ENCODE measurements around the gene LCN10. TPM values are rescaled to one million over a fixed set of nuclear protein-coding genes. Genes with fewer than 3 reads are reported as not detected.

LCN10 gene
- total RNA-seq, 5 donors from 2014 or later (not counting 1 experiment from before 2014, with no cell fraction given), result 1.3 to 2.8 (median 2.2) TPM

DNA sequence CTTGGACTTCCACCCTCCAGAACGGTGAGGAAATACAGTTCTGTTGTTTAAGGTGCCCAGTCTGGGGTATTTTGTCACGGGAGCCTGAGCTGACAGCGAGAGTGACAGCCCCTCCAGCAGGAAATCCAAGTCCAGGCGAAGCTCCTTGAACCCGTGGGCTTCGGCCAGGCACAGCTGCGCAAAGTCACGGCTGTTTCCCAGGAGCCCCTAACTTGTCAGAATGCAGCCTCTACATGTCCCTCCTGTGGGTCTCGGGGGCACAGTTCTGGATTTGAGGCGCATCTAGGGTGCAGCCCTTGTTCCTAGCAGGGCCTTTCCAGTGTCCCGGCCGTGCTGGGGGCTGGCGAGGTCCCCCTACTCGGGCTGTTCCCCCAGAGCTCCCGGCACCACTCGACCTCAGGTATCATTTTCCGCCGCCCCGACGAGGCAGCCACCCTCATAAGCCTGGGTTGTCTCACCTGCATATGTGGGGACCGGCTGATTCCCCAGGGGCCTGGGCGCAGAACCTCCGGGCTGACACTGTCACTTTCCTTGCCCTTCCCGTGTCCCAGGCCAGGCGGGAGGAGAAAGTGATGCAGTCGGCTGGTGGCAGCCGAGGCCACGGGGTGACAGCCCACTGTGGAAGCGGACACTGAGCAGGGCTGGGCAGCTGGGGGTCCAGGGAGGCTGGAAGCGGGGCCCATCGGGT is 10.8 kb upstream of the LCN10 start:
- H3K4me1 ChIP-seq (ENCODE audit: control insufficient read depth in 1 of 2, extremely low read depth in 1 of 2, insufficient read depth in 2 of 2, low read length in 2 of 2), result no peaks in the 10 kb centered on the region

DNA sequence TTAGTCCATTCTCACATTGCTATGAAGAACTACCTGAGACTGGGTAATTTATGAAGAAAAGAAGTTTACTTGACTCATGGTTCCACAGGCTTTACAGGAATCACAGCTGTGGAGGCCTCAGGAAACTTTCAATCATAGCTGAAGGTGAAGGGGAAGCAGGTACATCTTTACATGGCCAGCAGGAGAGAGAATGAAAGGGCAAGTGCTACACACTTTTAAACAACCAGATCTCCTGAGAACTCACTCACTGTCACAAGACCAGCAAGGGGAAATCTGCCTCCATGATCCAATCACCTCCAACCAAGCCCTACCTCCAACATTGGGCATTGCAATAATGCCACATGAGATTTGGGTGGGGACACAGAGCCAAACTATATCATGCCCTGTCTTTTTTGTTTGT is 9.1 kb upstream of the LCN10 start:
- Mint-ChIP-seq H3K27me3 (peaks cover 0 to 4% of the 10 kb centered on the region in 2 donors), H3K36me3 (no peaks in the 10 kb centered on the region), H3K4me3 (no peak overlapping the region), H3K9me3 (peaks cover 6 to 17% (median 16%) of the 10 kb centered on the region in 3 donors), H3K27ac (no peak overlapping the region), H3K4me1 (no peaks in the 10 kb centered on the region)
- ATAC-seq (replicated peaks in 1 of 4) (no peak), DNase-seq (no peak)
- POLR2A ChIA-PET, result no interaction called here
- Histone ChIP-seq H3K4me3 (ENCODE audit: control insufficient read depth in 1 of 2, extremely low read depth in 1 of 2, low read length in 1 of 2) (no peak overlapping the region), H3K27me3 (replicated peaks in 1 of 2; ENCODE audit: control insufficient read depth in 2 of 2, extremely low read depth in 1 of 2, insufficient read depth in 2 of 2, low read length in 1 of 2) (peaks cover 0 to 65% of the 10 kb centered on the region in 2 experiments), H3K4me1 (ENCODE audit: control insufficient read depth in 1 of 2, extremely low read depth in 1 of 2, insufficient read depth in 2 of 2, low read length in 2 of 2) (no peaks in the 10 kb centered on the region), H3K27ac (ENCODE audit: low read length) (no peak overlapping the region), H3K9me3 (no peaks in the 10 kb centered on the region), H3K36me3 (ENCODE audit: control insufficient read depth in 2 of 2, extremely low read depth in 1 of 2, insufficient read depth in 1 of 2, low read length in 1 of 2) (no peaks in the 10 kb centered on the region)
- CTCF ChIA-PET, result no interaction called here

More for the DNA sequence above, 10.8 kb upstream of the LCN10 start:
- Mint-ChIP-seq H3K4me1 (no peaks in the 10 kb centered on the region), H3K9me3 (peaks cover 6 to 17% (median 16%) of the 10 kb centered on the region in 3 donors), H3K36me3 (no peaks in the 10 kb centered on the region), H3K27ac (no peak overlapping the region), H3K27me3 (no peaks in the 10 kb centered on the region), H3K4me3 (no peak overlapping the region)
- Histone ChIP-seq H3K4me3 (ENCODE audit: control insufficient read depth in 1 of 2, extremely low read depth in 1 of 2, low read length in 1 of 2) (no peak overlapping the region), H3K9me3 (no peaks in the 10 kb centered on the region), H3K27me3 (replicated peaks in 1 of 2; ENCODE audit: control insufficient read depth in 2 of 2, extremely low read depth in 1 of 2, insufficient read depth in 2 of 2, low read length in 1 of 2) (peaks cover 0 to 61% of the 10 kb centered on the region in 2 experiments), H3K36me3 (ENCODE audit: control insufficient read depth in 2 of 2, extremely low read depth in 1 of 2, insufficient read depth in 1 of 2, low read length in 1 of 2) (no peaks in the 10 kb centered on the region), H3K27ac (ENCODE audit: low read length) (no peak overlapping the region)
- ATAC-seq (replicated peaks in 1 of 4) (no peak), DNase-seq (no peak)
- CTCF ChIA-PET, result no interaction called here
- POLR2A ChIA-PET, result no interaction called here
- 91% methylated on average over 30 of the region's 31 CpGs for WGBS (ENCODE audit: insufficient coverage)

DNA sequence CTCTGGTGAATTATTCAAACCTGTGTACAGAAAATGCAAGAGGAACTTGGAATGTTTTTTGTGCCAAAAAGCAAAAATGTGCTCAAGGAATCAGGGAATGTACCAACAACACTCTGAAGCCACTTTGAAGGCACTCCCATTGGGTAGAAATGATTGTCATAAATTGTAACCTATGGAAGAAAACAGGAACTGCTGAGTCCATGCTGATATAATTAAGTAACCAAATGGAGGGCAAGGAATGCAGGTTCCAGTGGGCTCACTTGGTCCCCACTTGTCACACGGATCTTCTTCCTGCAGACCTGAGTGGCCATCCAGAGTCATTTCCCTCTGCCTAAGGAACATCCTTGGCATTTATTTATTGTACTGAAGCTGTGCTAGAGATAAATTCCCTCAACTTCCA is 8.5 kb upstream of the LCN10 start:
- Histone ChIP-seq H3K36me3 (ENCODE audit: control insufficient read depth in 2 of 2, extremely low read depth in 1 of 2, insufficient read depth in 1 of 2, low read length in 1 of 2) (no peaks in the 10 kb centered on the region), H3K4me3 (ENCODE audit: control insufficient read depth in 1 of 2, extremely low read depth in 1 of 2, low read length in 1 of 2) (no peak overlapping the region), H3K27ac (ENCODE audit: low read length) (no peak overlapping the region), H3K4me1 (ENCODE audit: control insufficient read depth in 1 of 2, extremely low read depth in 1 of 2, insufficient read depth in 2 of 2, low read length in 2 of 2) (no peaks in the 10 kb centered on the region), H3K27me3 (replicated peaks in 1 of 2; ENCODE audit: control insufficient read depth in 2 of 2, extremely low read depth in 1 of 2, insufficient read depth in 2 of 2, low read length in 1 of 2) (peaks cover 0 to 64% of the 10 kb centered on the region in 2 experiments), H3K9me3 (no peaks in the 10 kb centered on the region)
- ATAC-seq (replicated peaks in 1 of 4) (no peak), DNase-seq (no peak)
- ChIA-PET POLR2A (interaction anchor here in 1 of 2 donors (0.5 kb wide), 1 partner anchor 209 kb away, joined by 7 read pairs; no protein-coding TSS in a partner anchor), CTCF (no interaction called here)
- no CpG with 5 or more reads among the region's 1 CpG for WGBS (ENCODE audit: insufficient coverage)
- no peak overlapping the region for H3K4me3 Mint-ChIP-seq
- H3K36me3 Mint-ChIP-seq, result no peaks in the 10 kb centered on the region
- no peaks in the 10 kb centered on the region for H3K4me1 Mint-ChIP-seq
- H3K27me3 Mint-ChIP-seq, result peaks cover 0 to 4% of the 10 kb centered on the region in 2 donors
- no peak overlapping the region for H3K27ac Mint-ChIP-seq
- peaks cover 6 to 17% (median 16%) of the 10 kb centered on the region in 3 donors for H3K9me3 Mint-ChIP-seq

DNA sequence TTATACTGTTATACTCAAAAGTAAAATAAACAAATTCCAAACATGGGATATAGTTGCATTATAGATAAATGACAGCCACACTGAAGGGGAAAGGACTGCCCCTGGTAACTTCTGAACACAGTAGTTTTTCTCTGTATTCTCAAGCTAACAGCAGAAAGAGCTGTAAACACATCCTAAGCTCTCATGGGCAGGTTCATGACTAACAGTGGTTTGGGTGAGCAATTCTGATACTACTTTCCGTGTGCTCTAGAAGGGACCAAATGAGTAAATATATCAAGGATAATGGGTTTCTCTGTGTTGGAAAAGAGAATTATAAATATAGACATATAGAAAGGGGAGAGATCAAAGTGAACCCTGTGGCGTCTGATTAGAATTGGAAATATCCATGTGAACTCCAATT is 7.8 kb upstream of the LCN10 start:
- POLR2A ChIA-PET, result no interaction called here
- H3K36me3 Mint-ChIP-seq, result no peaks in the 10 kb centered on the region
- H3K27ac ChIP-seq (ENCODE audit: low read length), result no peak overlapping the region
- H3K27ac Mint-ChIP-seq, result no peak overlapping the region
- H3K4me1 ChIP-seq (ENCODE audit: control insufficient read depth in 1 of 2, extremely low read depth in 1 of 2, insufficient read depth in 2 of 2, low read length in 2 of 2), result no peaks in the 10 kb centered on the region
- 25% methylated on average over 1 of the region's 2 CpGs for WGBS (ENCODE audit: insufficient coverage)
- no peaks in the 10 kb centered on the region for H3K36me3 ChIP-seq (ENCODE audit: control insufficient read depth in 2 of 2, extremely low read depth in 1 of 2, insufficient read depth in 1 of 2, low read length in 1 of 2)
- no peak for ATAC-seq (replicated peaks in 1 of 4)
- peaks cover 0 to 65% of the 10 kb centered on the region in 2 experiments for H3K27me3 ChIP-seq (replicated peaks in 1 of 2; ENCODE audit: control insufficient read depth in 2 of 2, extremely low read depth in 1 of 2, insufficient read depth in 2 of 2, low read length in 1 of 2)
- no peaks in the 10 kb centered on the region for H3K4me1 Mint-ChIP-seq
- peaks cover 6 to 17% (median 16%) of the 10 kb centered on the region in 3 donors for H3K9me3 Mint-ChIP-seq
- DNase-seq, result no peak
- H3K27me3 Mint-ChIP-seq, result peaks cover 0 to 7% of the 10 kb centered on the region in 2 donors
- no peaks in the 10 kb centered on the region for H3K9me3 ChIP-seq
- CTCF ChIA-PET, result interaction anchor here in 1 of 2 donors (0.7 kb wide), 1 partner anchor 9 kb away, joined by 3 read pairs; no protein-coding TSS in a partner anchor
- no peak overlapping the region for H3K4me3 Mint-ChIP-seq
- H3K4me3 ChIP-seq (ENCODE audit: control insufficient read depth in 1 of 2, extremely low read depth in 1 of 2, low read length in 1 of 2), result no peak overlapping the region

DNA sequence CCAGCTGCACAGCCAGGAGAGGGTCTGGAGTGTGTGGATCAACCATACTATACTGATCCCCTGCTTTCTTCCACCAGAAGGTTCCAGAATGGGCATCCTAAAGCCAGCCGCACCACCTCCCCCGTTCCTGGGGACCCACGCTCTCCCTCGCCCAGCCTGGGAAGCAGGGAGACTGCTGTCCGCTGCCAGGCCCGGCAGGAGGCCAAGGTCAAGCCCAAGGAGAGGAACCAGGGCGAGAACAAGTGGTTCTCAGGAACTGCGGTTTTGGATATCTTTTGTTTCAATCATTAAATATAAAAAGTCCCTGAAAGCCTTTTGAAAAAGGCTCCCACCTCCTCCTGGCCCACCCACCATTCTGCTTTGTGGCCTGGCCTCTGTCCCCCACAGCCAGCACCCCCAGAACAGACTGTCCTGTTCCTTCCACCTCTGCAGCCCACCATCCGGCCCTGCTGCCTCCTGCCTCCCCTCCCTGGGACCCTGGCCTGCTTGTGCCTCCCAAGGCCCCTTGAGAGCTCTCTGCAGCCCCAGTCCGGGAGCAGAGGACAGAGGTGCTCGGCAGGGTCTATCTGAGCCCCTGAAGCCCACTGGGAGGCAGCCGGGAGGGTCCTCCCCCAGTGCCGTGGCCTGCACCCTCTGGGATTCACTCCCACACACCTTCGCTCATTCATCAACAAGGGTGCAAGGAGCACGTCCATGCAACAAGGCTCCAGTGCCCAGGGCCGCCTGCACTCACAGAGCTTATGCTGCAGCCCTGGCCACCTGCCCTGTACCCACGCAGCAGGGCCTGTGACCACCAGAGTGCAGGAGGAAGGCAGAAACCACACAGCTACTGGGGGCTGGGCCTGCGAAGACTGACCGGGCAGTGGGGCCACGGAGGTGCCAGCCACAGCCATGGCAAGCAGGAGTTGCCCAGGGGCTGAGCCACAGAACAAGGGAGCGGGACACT is 6.2 kb upstream of the LCN10 start:
- no peaks in the 10 kb centered on the region for H3K9me3 ChIP-seq
- ChIA-PET POLR2A (no interaction called here), CTCF (no interaction called here)
- H3K27me3 Mint-ChIP-seq, result peaks cover 0 to 7% of the 10 kb centered on the region in 2 donors
- WGBS (ENCODE audit: insufficient coverage), result 74% methylated on average over 17 of the region's 21 CpGs
- no peak overlapping the region for H3K27ac ChIP-seq (ENCODE audit: low read length)
- H3K9me3 Mint-ChIP-seq, result peaks cover 6 to 17% (median 16%) of the 10 kb centered on the region in 3 donors
- H3K36me3 ChIP-seq (ENCODE audit: control insufficient read depth in 2 of 2, extremely low read depth in 1 of 2, insufficient read depth in 1 of 2, low read length in 1 of 2), result no peaks in the 10 kb centered on the region
- H3K4me1 Mint-ChIP-seq, result no peaks in the 10 kb centered on the region
- no peak for DNase-seq
- H3K27ac Mint-ChIP-seq, result no peak overlapping the region
- H3K4me3 Mint-ChIP-seq, result no peak overlapping the region
- H3K36me3 Mint-ChIP-seq, result no peaks in the 10 kb centered on the region
- H3K4me1 ChIP-seq (ENCODE audit: control insufficient read depth in 1 of 2, extremely low read depth in 1 of 2, insufficient read depth in 2 of 2, low read length in 2 of 2), result no peaks in the 10 kb centered on the region
- H3K4me3 ChIP-seq (ENCODE audit: control insufficient read depth in 1 of 2, extremely low read depth in 1 of 2, low read length in 1 of 2), result no peak overlapping the region
- ATAC-seq (replicated peaks in 1 of 4), result no peak
- peaks cover 0 to 65% of the 10 kb centered on the region in 2 experiments for H3K27me3 ChIP-seq (replicated peaks in 1 of 2; ENCODE audit: control insufficient read depth in 2 of 2, extremely low read depth in 1 of 2, insufficient read depth in 2 of 2, low read length in 1 of 2)

DNA sequence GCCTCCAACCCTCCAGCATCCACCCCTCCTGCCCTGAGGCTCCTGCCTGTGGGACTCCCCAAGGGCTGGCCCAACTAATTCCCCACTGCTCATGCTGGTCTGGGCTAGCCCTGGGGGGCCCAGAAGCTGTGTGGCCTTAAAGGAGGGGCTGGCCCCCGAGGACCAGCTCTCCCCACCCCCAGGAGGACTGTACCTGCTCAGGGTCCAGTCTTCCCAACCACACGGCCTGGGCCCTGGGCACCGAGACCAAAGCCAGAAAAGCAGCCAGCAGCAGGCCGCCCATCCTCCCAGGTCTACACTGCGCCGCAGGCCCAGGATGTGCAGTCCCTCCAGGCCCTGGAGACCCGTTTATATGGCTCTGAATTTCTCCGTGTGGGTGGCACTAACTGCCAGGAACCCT is 5.5 kb upstream of the LCN10 start, which contains the start of gene LCN6:
Gene LCN6, minus strand, starts transcription at position 325 of the 400 bp plus-strand sequence. Its CDS starts 42 bp downstream, at position 283.
- CTCF ChIA-PET, result no interaction called here
- no peaks in the 10 kb centered on the region for H3K36me3 Mint-ChIP-seq
- 87% methylated on average over 6 of the region's 8 CpGs for WGBS (ENCODE audit: insufficient coverage)
- Histone ChIP-seq H3K27me3 (replicated peaks in 1 of 2; ENCODE audit: control insufficient read depth in 2 of 2, extremely low read depth in 1 of 2, insufficient read depth in 2 of 2, low read length in 1 of 2) (peaks cover 0 to 65% of the 10 kb centered on the region in 2 experiments), H3K36me3 (ENCODE audit: control insufficient read depth in 2 of 2, extremely low read depth in 1 of 2, insufficient read depth in 1 of 2, low read length in 1 of 2) (no peaks in the 10 kb centered on the region), H3K9me3 (no peaks in the 10 kb centered on the region), H3K4me3 (ENCODE audit: control insufficient read depth in 1 of 2, extremely low read depth in 1 of 2, low read length in 1 of 2) (no peak within 1 kb of the TSS), H3K4me1 (ENCODE audit: control insufficient read depth in 1 of 2, extremely low read depth in 1 of 2, insufficient read depth in 2 of 2, low read length in 2 of 2) (no peaks in the 10 kb centered on the region), H3K27ac (ENCODE audit: low read length) (no peak within 1 kb of the TSS)
- no peak within 1 kb of the TSS for H3K27ac Mint-ChIP-seq
- POLR2A ChIA-PET, result no interaction called here
- peaks cover 6 to 17% (median 16%) of the 10 kb centered on the region in 3 donors for H3K9me3 Mint-ChIP-seq
- DNase-seq (no peak), ATAC-seq (replicated peaks in 1 of 4) (no peak)
- peaks cover 0 to 11% of the 10 kb centered on the region in 2 donors for H3K27me3 Mint-ChIP-seq
- H3K4me3 Mint-ChIP-seq, result no peak within 1 kb of the TSS
- no peaks in the 10 kb centered on the region for H3K4me1 Mint-ChIP-seq
